Measurements from ENCODE around the gene DSCAM. TPM values are rescaled to one million over a fixed set of nuclear protein-coding genes. Genes with fewer than 3 reads are reported as not detected.
A peak's percentile ranks its signal among the peaks of the same experiment; 100 is the strongest.

Gene DSCAM
- total RNA-seq, 1 donor from 2014 or later: 0.21 TPM

GRCh38 chr21:40765811-40766210, 81.1 kb downstream of the DSCAM start:
- no peak overlapping the region for H3K4me3 Mint-ChIP-seq (ENCODE audit: unreplicated experiment)
- no peaks in the 10 kb centered on the region for H3K36me3 Mint-ChIP-seq (ENCODE audit: low read depth, unreplicated experiment)
- H3K27me3 Mint-ChIP-seq (ENCODE audit: unreplicated experiment): no peaks in the 10 kb centered on the region
- no peak for DNase-seq (ENCODE audit: low spot score)
- no peaks in the 10 kb centered on the region for H3K4me1 Mint-ChIP-seq (ENCODE audit: unreplicated experiment)
- no peak overlapping the region for H3K27ac Mint-ChIP-seq (ENCODE audit: unreplicated experiment)
- TF ChIP-seq CTCF (IDR thresholded peaks at IDR 0.05; ENCODE audit: unreplicated experiment): no peak
- H3K9me3 Mint-ChIP-seq (ENCODE audit: unreplicated experiment): peaks cover 18% of the 10 kb centered on the region

- no peak overlapping the region for H3K27ac Mint-ChIP-seq (ENCODE audit: unreplicated experiment)
Observed at GRCh38 chr21:40760821-40761220, 86.1 kb downstream of the DSCAM start.

GRCh38 chr21:40759061-40759460, 87.9 kb downstream of the DSCAM start:
- H3K4me3 Mint-ChIP-seq (ENCODE audit: unreplicated experiment): no peak overlapping the region
- H3K27me3 Mint-ChIP-seq (ENCODE audit: unreplicated experiment): peaks cover 9% of the 10 kb centered on the region
- H3K9me3 Mint-ChIP-seq (ENCODE audit: unreplicated experiment): peaks cover 21% of the 10 kb centered on the region
- no peak for TF ChIP-seq CTCF (IDR thresholded peaks at IDR 0.05; ENCODE audit: unreplicated experiment)
- no peak for DNase-seq (ENCODE audit: low spot score)
- peaks cover 4% of the 10 kb centered on the region for H3K4me1 Mint-ChIP-seq (ENCODE audit: unreplicated experiment)
- H3K36me3 Mint-ChIP-seq (ENCODE audit: low read depth, unreplicated experiment): no peaks in the 10 kb centered on the region
- H3K27ac Mint-ChIP-seq (ENCODE audit: unreplicated experiment): no peak overlapping the region

More at GRCh38 chr21:40760821-40761220, 86.1 kb downstream of the DSCAM start:
- no peaks in the 10 kb centered on the region for H3K4me1 Mint-ChIP-seq (ENCODE audit: unreplicated experiment)
- DNase-seq (ENCODE audit: low spot score): no peak
- peaks cover 26% of the 10 kb centered on the region for H3K9me3 Mint-ChIP-seq (ENCODE audit: unreplicated experiment)
- H3K4me3 Mint-ChIP-seq (ENCODE audit: unreplicated experiment): no peak overlapping the region
- TF ChIP-seq CTCF (IDR thresholded peaks at IDR 0.05; ENCODE audit: unreplicated experiment): no peak
- peaks cover 8% of the 10 kb centered on the region for H3K27me3 Mint-ChIP-seq (ENCODE audit: unreplicated experiment)
- H3K36me3 Mint-ChIP-seq (ENCODE audit: low read depth, unreplicated experiment): no peaks in the 10 kb centered on the region

GRCh38 chr21:40757366-40757765, 89.6 kb downstream of the DSCAM start:
- peaks cover 21% of the 10 kb centered on the region for H3K9me3 Mint-ChIP-seq (ENCODE audit: unreplicated experiment)

GRCh38 chr21:40754466-40754865, 92.5 kb downstream of the DSCAM start:
- H3K27ac Mint-ChIP-seq (ENCODE audit: unreplicated experiment): peak overlapping the region; percentile 84
- no peaks in the 10 kb centered on the region for H3K36me3 Mint-ChIP-seq (ENCODE audit: low read depth, unreplicated experiment)
- H3K4me3 Mint-ChIP-seq (ENCODE audit: unreplicated experiment): peak overlapping the region; percentile 68
- H3K9me3 Mint-ChIP-seq (ENCODE audit: unreplicated experiment): peaks cover 12% of the 10 kb centered on the region
- no peak for TF ChIP-seq CTCF (IDR thresholded peaks at IDR 0.05; ENCODE audit: unreplicated experiment)
- peaks cover 9% of the 10 kb centered on the region for H3K27me3 Mint-ChIP-seq (ENCODE audit: unreplicated experiment)
- peaks cover 7% of the 10 kb centered on the region for H3K4me1 Mint-ChIP-seq (ENCODE audit: unreplicated experiment)
- DNase-seq (ENCODE audit: low spot score): no peak

More at GRCh38 chr21:40757366-40757765, 89.6 kb downstream of the DSCAM start:
- Mint-ChIP-seq H3K27ac (ENCODE audit: unreplicated experiment) (no peak overlapping the region), H3K36me3 (ENCODE audit: low read depth, unreplicated experiment) (no peaks in the 10 kb centered on the region), H3K27me3 (ENCODE audit: unreplicated experiment) (peaks cover 9% of the 10 kb centered on the region), H3K4me3 (ENCODE audit: unreplicated experiment) (no peak overlapping the region), H3K4me1 (ENCODE audit: unreplicated experiment) (peaks cover 7% of the 10 kb centered on the region)
- no peak for DNase-seq (ENCODE audit: low spot score)
- TF ChIP-seq CTCF (IDR thresholded peaks at IDR 0.05; ENCODE audit: unreplicated experiment): no peak

All from endothelial cell (in vitro differentiated cells).